ENCODE results near the gene KDM4C.

- TF ChIP-seq, protein P1, sequence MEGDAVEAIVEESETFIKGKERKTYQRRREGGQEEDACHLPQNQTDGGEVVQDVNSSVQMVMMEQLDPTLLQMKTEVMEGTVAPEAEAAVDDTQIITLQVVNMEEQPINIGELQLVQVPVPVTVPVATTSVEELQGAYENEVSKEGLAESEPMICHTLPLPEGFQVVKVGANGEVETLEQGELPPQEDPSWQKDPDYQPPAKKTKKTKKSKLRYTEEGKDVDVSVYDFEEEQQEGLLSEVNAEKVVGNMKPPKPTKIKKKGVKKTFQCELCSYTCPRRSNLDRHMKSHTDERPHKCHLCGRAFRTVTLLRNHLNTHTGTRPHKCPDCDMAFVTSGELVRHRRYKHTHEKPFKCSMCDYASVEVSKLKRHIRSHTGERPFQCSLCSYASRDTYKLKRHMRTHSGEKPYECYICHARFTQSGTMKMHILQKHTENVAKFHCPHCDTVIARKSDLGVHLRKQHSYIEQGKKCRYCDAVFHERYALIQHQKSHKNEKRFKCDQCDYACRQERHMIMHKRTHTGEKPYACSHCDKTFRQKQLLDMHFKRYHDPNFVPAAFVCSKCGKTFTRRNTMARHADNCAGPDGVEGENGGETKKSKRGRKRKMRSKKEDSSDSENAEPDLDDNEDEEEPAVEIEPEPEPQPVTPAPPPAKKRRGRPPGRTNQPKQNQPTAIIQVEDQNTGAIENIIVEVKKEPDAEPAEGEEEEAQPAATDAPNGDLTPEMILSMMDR (IDR thresholded peaks at IDR 0.05), result no peak
- no peak for TF ChIP-seq POLR2A (IDR thresholded peaks at IDR 0.05; ENCODE audit: low read depth)
- no peak for TF ChIP-seq EP300 (IDR thresholded peaks at IDR 0.05)
Measured at GRCh38 chr9:6965566-6965965, 207.8 kb downstream of the KDM4C start.
